NCI-H2029 (cell line): ENCODE measurements around the gene NME7.
"Not testable (repeated sequence)": the region's sequence is repeated elsewhere in the genome, so short reads cannot be mapped to it uniquely, and the experiment has no call there.

ENCODE experiments used
- DNase-seq: peaks from one replicate; lab custom pipeline; 2025; lab: John Stamatoyannopoulos, UW

The NME7 gene

GRCh38 chr1:169217636-169218035 is 150.0 kb downstream of the NME7 start:
- no peak for DNase-seq

- DNase-seq = no peak
Observed at GRCh38 chr1:169214598-169214997, 153.0 kb downstream of the NME7 start.

GRCh38 chr1:169212088-169212487 is 155.5 kb downstream of the NME7 start:
- DNase-seq = no peak

- no peak for DNase-seq
Observed at GRCh38 chr1:169207797-169208520, 159.6 kb downstream of the NME7 start.

- DNase-seq = no peak
Observed at GRCh38 chr1:169204157-169204556, 163.4 kb downstream of the NME7 start.

- DNase-seq = no peak
Observed at GRCh38 chr1:169202791-169203665, 164.6 kb downstream of the NME7 start.

- no peak for DNase-seq
Observed at GRCh38 chr1:169201084-169201619, 166.4 kb downstream of the NME7 start.

GRCh38 chr1:169200319-169200718 is 167.3 kb downstream of the NME7 start:
- DNase-seq = no peak

- DNase-seq = no peak
Observed at GRCh38 chr1:169196581-169196980, 171.0 kb downstream of the NME7 start.

GRCh38 chr1:169196161-169196560 is 171.4 kb downstream of the NME7 start:
- no peak for DNase-seq

GRCh38 chr1:169193191-169193850 is 174.3 kb downstream of the NME7 start:
- DNase-seq = no peak

- no peak for DNase-seq
Observed at GRCh38 chr1:169186106-169186505, 181.5 kb downstream of the NME7 start.

GRCh38 chr1:169184812-169185211 is 182.8 kb downstream of the NME7 start:
- DNase-seq = no peak

- DNase-seq = no peak
Observed at GRCh38 chr1:169180174-169180573, 187.4 kb downstream of the NME7 start.

- not testable (repeated sequence) for DNase-seq
Observed at GRCh38 chr1:169179431-169179830, 188.2 kb downstream of the NME7 start.

GRCh38 chr1:169175461-169175860 is 192.1 kb downstream of the NME7 start:
- no peak for DNase-seq

- DNase-seq = no peak
Observed at GRCh38 chr1:169163059-169163458, 204.5 kb downstream of the NME7 start.

- no peak for DNase-seq
Observed at GRCh38 chr1:169161496-169162194, 206.0 kb downstream of the NME7 start.

- no peak for DNase-seq
Observed at GRCh38 chr1:169160845-169161495, 206.6 kb downstream of the NME7 start.

GRCh38 chr1:169156580-169156979 is 211.0 kb downstream of the NME7 start:
- no peak for DNase-seq

GRCh38 chr1:169155675-169156074 is 211.9 kb downstream of the NME7 start:
- DNase-seq = no peak
